OCI-LY3 (cell line): ENCODE measurements around the gene GNG12.

ENCODE experiments used
- CTCF ChIP-seq: fragments of 200-600, 300-600 bp; sonication (generic); IDR thresholded peaks from 2 replicates; pipeline ENCODE4 v1.5.1; 2014; ENCODE audit warnings: antibody characterized with exemption, low read length, low read depth
- EZH2phosphoT487 ChIP-seq: fragments of 200-600 bp; shearing (Covaris generic); IDR thresholded peaks from 2 replicates; pipeline ENCODE4 v1.6.1; 2018; ENCODE audit warnings: antibody characterized with exemption, mixed run types, low read depth

DNA sequence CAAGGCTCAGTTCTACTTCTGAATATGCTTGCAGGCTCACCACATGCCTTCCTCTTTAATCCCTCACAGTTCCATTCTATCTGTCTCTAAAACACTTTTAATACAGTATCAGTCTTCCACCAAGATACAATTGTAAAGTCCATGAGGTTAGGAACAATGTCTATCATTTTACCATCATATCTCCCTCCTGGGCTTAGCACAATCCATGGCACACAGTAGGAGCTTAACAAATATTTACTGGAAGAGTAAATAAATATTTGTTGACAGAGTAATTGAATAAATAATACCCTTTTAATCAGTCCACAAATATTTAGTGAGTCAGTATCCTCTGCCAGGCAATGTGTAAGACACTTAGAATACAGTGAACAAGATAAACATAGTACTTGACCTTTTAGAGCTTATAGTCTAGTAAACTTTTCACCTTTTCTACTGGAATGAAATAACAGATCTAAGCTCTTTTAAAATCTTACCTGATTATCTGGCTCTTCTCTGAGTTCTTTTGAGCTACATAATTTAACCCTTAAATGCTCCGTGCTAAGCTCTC is 160.9 kb downstream of the GNG12 start:
- TF ChIP-seq CTCF (no peak), EZH2phosphoT487 (no peak)
